Choroid plexus epithelial cell (primary cell): ENCODE results near the gene OR2L5.

Source experiments
- DNase-seq: peaks from one replicate; pipeline ENCODE4 v3.0.0-alpha.2; 2010; ENCODE audit warnings: low read depth
- H3K4me3 ChIP-seq: 2 replicates; pipeline ENCODE4 v1.5.1; 2011; ENCODE audit warnings: low read depth, mild to moderate bottlenecking, control low read depth, low read length, moderate library complexity
- TF ChIP-seq, protein P1 (sequence below): conservative IDR thresholded peaks from 2 replicates; pipeline ENCODE4 v1.5.1; 2011; ENCODE audit warnings: low read depth, mild to moderate bottlenecking, control low read depth, inconsistent platforms, low read length, moderate library complexity

OR2L5 gene

DNA sequence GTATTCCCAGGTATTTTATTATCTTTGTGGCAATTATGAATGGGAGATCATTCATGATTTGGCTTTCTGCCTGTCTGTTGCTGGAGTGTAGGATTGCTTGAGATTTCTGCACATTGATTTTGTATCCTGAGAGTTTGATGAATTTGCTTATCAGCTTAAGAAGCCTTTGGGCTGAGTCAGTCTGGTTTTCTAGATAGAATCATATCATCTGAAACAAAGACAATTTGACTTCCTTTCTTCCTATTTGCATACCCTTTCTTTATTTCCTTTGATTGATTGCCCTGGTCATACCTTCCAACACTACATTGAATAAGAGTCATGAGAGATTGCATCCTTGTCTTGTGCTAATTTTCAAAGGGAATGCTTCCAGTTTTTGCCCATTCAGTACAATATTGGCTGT, 41.2 kb downstream of the OR2L5 start:
- H3K4me3 ChIP-seq, result no peak overlapping the region
- TF ChIP-seq, protein P1, sequence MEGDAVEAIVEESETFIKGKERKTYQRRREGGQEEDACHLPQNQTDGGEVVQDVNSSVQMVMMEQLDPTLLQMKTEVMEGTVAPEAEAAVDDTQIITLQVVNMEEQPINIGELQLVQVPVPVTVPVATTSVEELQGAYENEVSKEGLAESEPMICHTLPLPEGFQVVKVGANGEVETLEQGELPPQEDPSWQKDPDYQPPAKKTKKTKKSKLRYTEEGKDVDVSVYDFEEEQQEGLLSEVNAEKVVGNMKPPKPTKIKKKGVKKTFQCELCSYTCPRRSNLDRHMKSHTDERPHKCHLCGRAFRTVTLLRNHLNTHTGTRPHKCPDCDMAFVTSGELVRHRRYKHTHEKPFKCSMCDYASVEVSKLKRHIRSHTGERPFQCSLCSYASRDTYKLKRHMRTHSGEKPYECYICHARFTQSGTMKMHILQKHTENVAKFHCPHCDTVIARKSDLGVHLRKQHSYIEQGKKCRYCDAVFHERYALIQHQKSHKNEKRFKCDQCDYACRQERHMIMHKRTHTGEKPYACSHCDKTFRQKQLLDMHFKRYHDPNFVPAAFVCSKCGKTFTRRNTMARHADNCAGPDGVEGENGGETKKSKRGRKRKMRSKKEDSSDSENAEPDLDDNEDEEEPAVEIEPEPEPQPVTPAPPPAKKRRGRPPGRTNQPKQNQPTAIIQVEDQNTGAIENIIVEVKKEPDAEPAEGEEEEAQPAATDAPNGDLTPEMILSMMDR, result no peak
- DNase-seq, result no peak

DNA sequence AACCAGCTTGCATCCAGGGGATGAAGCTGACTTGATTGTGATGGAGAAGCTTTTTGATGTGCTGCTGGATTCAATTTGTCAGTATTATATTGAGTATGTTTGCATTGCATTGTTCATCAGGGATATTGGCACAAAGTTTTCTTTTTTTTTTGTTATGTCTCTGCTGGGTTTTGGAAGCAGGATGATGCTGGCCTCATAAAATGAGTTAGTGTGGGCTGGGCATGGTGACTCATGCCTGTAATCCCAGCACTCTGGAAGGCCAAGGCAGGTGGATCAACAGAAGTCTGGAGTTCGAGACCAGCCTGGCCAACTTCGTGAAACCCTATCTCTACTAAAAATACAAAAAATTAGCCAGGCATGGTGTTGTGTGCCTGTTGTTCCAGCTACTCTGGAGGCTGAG, 41.8 kb downstream of the OR2L5 start:
- no peak for DNase-seq
- H3K4me3 ChIP-seq, result no peak overlapping the region
- TF ChIP-seq, protein P1, result no peak

DNA sequence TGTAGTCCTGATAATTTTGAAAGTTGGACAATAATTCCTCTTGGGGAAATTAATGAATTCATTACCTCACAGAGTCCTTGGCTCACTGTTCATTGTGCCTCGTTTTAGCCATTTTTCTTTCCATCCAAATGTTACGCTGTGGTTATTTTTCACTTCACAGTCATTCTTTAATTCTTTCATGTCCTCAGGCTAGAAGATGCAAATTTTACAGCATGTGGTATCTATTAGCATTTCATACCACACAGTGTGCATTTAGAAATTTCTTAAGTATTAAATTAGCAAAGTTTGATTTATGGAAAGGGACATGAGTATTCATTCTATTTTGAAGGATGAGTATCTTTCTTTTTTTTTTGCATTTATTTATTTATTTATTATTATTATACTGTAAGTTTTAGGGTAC, 51.6 kb downstream of the OR2L5 start:
- DNase-seq, result no peak
- TF ChIP-seq, protein P1, result no peak
- no peak overlapping the region for H3K4me3 ChIP-seq

DNA sequence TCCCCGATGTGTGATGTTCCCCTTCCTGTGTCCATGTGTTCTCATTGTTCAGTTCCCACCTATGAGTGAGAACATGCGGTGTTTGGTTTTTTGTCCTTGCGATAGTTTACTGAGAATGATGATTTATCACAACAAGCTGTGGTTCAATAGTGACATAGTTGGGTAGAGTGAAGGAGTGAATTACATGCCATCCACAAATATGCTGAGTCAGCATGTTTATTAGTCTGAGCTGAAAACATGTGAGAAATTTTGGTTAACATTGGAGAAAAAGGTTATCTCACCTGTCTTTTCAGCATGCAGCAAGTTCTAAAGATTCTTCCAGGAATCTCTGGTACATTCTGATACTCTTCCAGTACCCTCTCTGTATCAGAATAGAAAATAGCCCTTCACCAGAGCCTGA, 52.1 kb downstream of the OR2L5 start:
- H3K4me3 ChIP-seq, result no peak overlapping the region
- DNase-seq, result no peak
- TF ChIP-seq, protein P1, result no peak
